ENCODE measurements around the gene OR5A2. TPM values are rescaled to one million over a fixed set of nuclear protein-coding genes. Genes with fewer than 3 reads are reported as not detected.
"Not testable (repeated sequence)": the region's sequence is repeated elsewhere in the genome, so short reads cannot be mapped to it uniquely, and the experiment has no call there.

OR5A2 gene
- not detected for polyA plus RNA-seq (2012; ENCODE audit: insufficient read depth, insufficient read length)

GRCh38 chr11:59426361-59427067 lies at the start of gene OR5A2:
Gene OR5A2, minus strand, starts transcription at chr11:59426413. Its CDS starts 3,460 bp downstream, at chr11:59422953.
- no peak for DNase-seq (ENCODE audit: low read depth, low spot score)
- no peak within 1 kb of the TSS for H3K4me3 ChIP-seq (ENCODE audit: low read length)

GRCh38 chr11:59475176-59475575 lies 49.0 kb upstream of the OR5A2 start:
- no peak overlapping the region for H3K4me3 ChIP-seq (ENCODE audit: low read length)
- DNase-seq (ENCODE audit: low read depth, low spot score) = no peak

- no peak for DNase-seq (ENCODE audit: low read depth, low spot score)
These were observed 46.8 kb upstream of the OR5A2 start, which contains the start of gene OR4D10 for GRCh38 chr11:59473015-59473414. Gene OR4D10, plus strand, starts transcription at chr11:59473315. Its CDS starts 4,115 bp downstream, at chr11:59477430.

GRCh38 chr11:59463190-59463641 lies 37.0 kb upstream of the OR5A2 start:
- no peak for DNase-seq (ENCODE audit: low read depth, low spot score)
- H3K4me3 ChIP-seq (ENCODE audit: low read length) = no peak overlapping the region

More at GRCh38 chr11:59473015-59473414, 46.8 kb upstream of the OR5A2 start, which contains the start of gene OR4D10:
- H3K4me3 ChIP-seq (ENCODE audit: low read length) = no peak within 1 kb of the TSS

GRCh38 chr11:59459916-59460315 lies 33.7 kb upstream of the OR5A2 start:
- H3K4me3 ChIP-seq (ENCODE audit: low read length) = no peak overlapping the region
- no peak for DNase-seq (ENCODE audit: low read depth, low spot score)

GRCh38 chr11:59456661-59457060 lies 30.4 kb upstream of the OR5A2 start, which contains the start of gene OR4D6:
Gene OR4D6, plus strand, starts transcription at chr11:59456961. Its CDS starts 0 bp downstream, at chr11:59456961.
- H3K4me3 ChIP-seq (ENCODE audit: low read length) = no peak within 1 kb of the TSS
- DNase-seq (ENCODE audit: low read depth, low spot score) = no peak

- no peak overlapping the region for H3K4me3 ChIP-seq (ENCODE audit: low read length)
- no peak for DNase-seq (ENCODE audit: low read depth, low spot score)
These were observed 22.3 kb upstream of the OR5A2 start for GRCh38 chr11:59448484-59448883.

- not testable (repeated sequence) for DNase-seq (ENCODE audit: low read depth, low spot score); H3K4me3 ChIP-seq (ENCODE audit: low read length)
These were observed 19.4 kb upstream of the OR5A2 start for GRCh38 chr11:59445624-59446023.

- DNase-seq (ENCODE audit: low read depth, low spot score) = no peak
These were observed 11.6 kb upstream of the OR5A2 start for GRCh38 chr11:59437770-59438169.

GRCh38 chr11:59436169-59436568 lies 10.0 kb upstream of the OR5A2 start, which contains the start of gene OR5A1:
Gene OR5A1, plus strand, starts transcription at chr11:59436469. Its CDS starts 6,700 bp downstream, at chr11:59443169.
- DNase-seq (ENCODE audit: low read depth, low spot score) = no peak
- no peak within 1 kb of the TSS for H3K4me3 ChIP-seq (ENCODE audit: low read length)

More at GRCh38 chr11:59437770-59438169, 11.6 kb upstream of the OR5A2 start:
- no peak overlapping the region for H3K4me3 ChIP-seq (ENCODE audit: low read length)

- H3K4me3 ChIP-seq (ENCODE audit: low read length) = no peak overlapping the region
- DNase-seq (ENCODE audit: low read depth, low spot score) = peak; percentile 63
These were observed 3.8 kb upstream of the OR5A2 start for GRCh38 chr11:59429924-59430516.

GRCh38 chr11:59427068-59427382 lies 812 bp upstream of the OR5A2 start:
- no peak overlapping the region for H3K4me3 ChIP-seq (ENCODE audit: low read length)
- DNase-seq (ENCODE audit: low read depth, low spot score) = no peak

- no peak for DNase-seq (ENCODE audit: low read depth, low spot score)
- no peak overlapping the region for H3K4me3 ChIP-seq (ENCODE audit: low read length)
These were observed 1.1 kb downstream of the OR5A2 start for GRCh38 chr11:59425131-59425530.

- H3K4me3 ChIP-seq (ENCODE audit: low read length) = no peak overlapping the region
- no peak for DNase-seq (ENCODE audit: low read depth, low spot score)
These were observed 2.4 kb downstream of the OR5A2 start for GRCh38 chr11:59423835-59424234.

- no peak for DNase-seq (ENCODE audit: low read depth, low spot score)
- no peak overlapping the region for H3K4me3 ChIP-seq (ENCODE audit: low read length)
These were observed 8.1 kb downstream of the OR5A2 start for GRCh38 chr11:59418156-59418555.

- peak; percentile 22 for DNase-seq (ENCODE audit: low read depth, low spot score)
- no peak overlapping the region for H3K4me3 ChIP-seq (ENCODE audit: low read length)
These were observed 9.2 kb downstream of the OR5A2 start for GRCh38 chr11:59417023-59417422.

GRCh38 chr11:59416613-59417012 lies 9.6 kb downstream of the OR5A2 start:
- DNase-seq (ENCODE audit: low read depth, low spot score) = no peak
- no peak overlapping the region for H3K4me3 ChIP-seq (ENCODE audit: low read length)

GRCh38 chr11:59415111-59415510 lies 11.1 kb downstream of the OR5A2 start:
- DNase-seq (ENCODE audit: low read depth, low spot score) = no peak
- H3K4me3 ChIP-seq (ENCODE audit: low read length) = no peak overlapping the region

GRCh38 chr11:59413646-59414045 lies 12.6 kb downstream of the OR5A2 start:
- no peak overlapping the region for H3K4me3 ChIP-seq (ENCODE audit: low read length)
- no peak for DNase-seq (ENCODE audit: low read depth, low spot score)

GRCh38 chr11:59403546-59403945 lies 22.7 kb downstream of the OR5A2 start:
- DNase-seq (ENCODE audit: low read depth, low spot score) = no peak
- no peak overlapping the region for H3K4me3 ChIP-seq (ENCODE audit: low read length)

- H3K4me3 ChIP-seq (ENCODE audit: low read length) = no peak overlapping the region
- no peak for DNase-seq (ENCODE audit: low read depth, low spot score)
These were observed 25.0 kb downstream of the OR5A2 start for GRCh38 chr11:59401262-59401552.
